HUES48 (cell line): ENCODE results near the gene TNFSF4.

Source experiments
- H3K27ac ChIP-seq: one replicate; pipeline ENCODE4 v1.7.0; 2013; ENCODE audit warnings: low read depth, low read length, inconsistent platforms
- H3K27me3 ChIP-seq: 2 replicates; pipeline ENCODE4 v1.6.1; 2013; ENCODE audit warnings: mild to moderate bottlenecking, low read length; ENCODE audit not compliant: control insufficient read depth, insufficient read depth
- H3K36me3 ChIP-seq: 2 replicates; pipeline ENCODE4 v1.6.1; 2013; ENCODE audit warnings: low read length; ENCODE audit not compliant: control insufficient read depth, insufficient read depth
- H3K4me1 ChIP-seq: 2 replicates; pipeline ENCODE4 v1.6.1; 2013; ENCODE audit warnings: mild to moderate bottlenecking, low read length; ENCODE audit not compliant: control insufficient read depth, insufficient read depth
- H3K4me3 ChIP-seq: 2 replicates; pipeline ENCODE4 v1.5.1; 2013; ENCODE audit warnings: mild to moderate bottlenecking, low read depth, low read length
- H3K9ac ChIP-seq: 2 replicates; pipeline ENCODE4 v1.6.1; 2013; ENCODE audit warnings: mild to moderate bottlenecking, low read depth, low read length, moderate library complexity
- H3K9me3 ChIP-seq: 2 replicates; pipeline ENCODE4 v1.6.1; 2013; ENCODE audit warnings: low read length; ENCODE audit not compliant: control insufficient read depth, insufficient read depth

TNFSF4 gene

GRCh38 chr1:173210283-173210682 lies 3.2 kb upstream of the TNFSF4 start:
- no peaks in the 10 kb centered on the region for H3K9me3 ChIP-seq
- peaks cover 9% of the 10 kb centered on the region; the same call in 1 of the 2 replicates for H3K4me1 ChIP-seq
- no peaks in the 10 kb centered on the region for H3K36me3 ChIP-seq
- no peak overlapping the region for H3K9ac ChIP-seq
- H3K4me3 ChIP-seq = no peak overlapping the region
- no peak overlapping the region for H3K27ac ChIP-seq
- H3K27me3 ChIP-seq = peaks cover 75% of the 10 kb centered on the region

- Histone ChIP-seq H3K9me3 (no peaks in the 10 kb centered on the region), H3K27me3 (peaks cover 70% of the 10 kb centered on the region), H3K9ac (no peak overlapping the region), H3K4me1 (peaks cover 9% of the 10 kb centered on the region; the same call in 1 of the 2 replicates), H3K4me3 (no peak overlapping the region), H3K36me3 (no peaks in the 10 kb centered on the region), H3K27ac (no peak overlapping the region)
Observed at GRCh38 chr1:173208868-173209267, 1.7 kb upstream of the TNFSF4 start.

- peaks cover 15% of the 10 kb centered on the region for H3K4me1 ChIP-seq
- H3K9me3 ChIP-seq = no peaks in the 10 kb centered on the region
- no peak overlapping the region for H3K27ac ChIP-seq
- peaks cover 66% of the 10 kb centered on the region for H3K27me3 ChIP-seq
- H3K4me3 ChIP-seq = no peak overlapping the region
- H3K9ac ChIP-seq = no peak overlapping the region
- no peaks in the 10 kb centered on the region for H3K36me3 ChIP-seq
Observed at GRCh38 chr1:173208146-173208545, 1.0 kb upstream of the TNFSF4 start.

- no peaks in the 10 kb centered on the region for H3K36me3 ChIP-seq
- no peak overlapping the region for H3K9ac ChIP-seq
- H3K4me1 ChIP-seq = peaks cover 17% of the 10 kb centered on the region
- H3K9me3 ChIP-seq = no peaks in the 10 kb centered on the region
- no peak overlapping the region for H3K27ac ChIP-seq
- no peak overlapping the region for H3K4me3 ChIP-seq
- peaks cover 39% of the 10 kb centered on the region for H3K27me3 ChIP-seq
Observed at GRCh38 chr1:173205146-173206051, 1.7 kb downstream of the TNFSF4 start.

- Histone ChIP-seq H3K9ac (no peak overlapping the region), H3K36me3 (no peaks in the 10 kb centered on the region), H3K4me3 (no peak overlapping the region), H3K27ac (no peak overlapping the region), H3K4me1 (peaks cover 13% of the 10 kb centered on the region; the same call in 1 of the 2 replicates), H3K27me3 (peaks cover 32% of the 10 kb centered on the region), H3K9me3 (no peaks in the 10 kb centered on the region)
Observed at GRCh38 chr1:173204693-173205092, 2.4 kb downstream of the TNFSF4 start.

- no peak overlapping the region for H3K27ac ChIP-seq
- no peaks in the 10 kb centered on the region for H3K9me3 ChIP-seq
- peaks cover 13% of the 10 kb centered on the region; the same call in 1 of the 2 replicates for H3K27me3 ChIP-seq
- H3K36me3 ChIP-seq = no peaks in the 10 kb centered on the region
- H3K9ac ChIP-seq = no peak overlapping the region
- peaks cover 13% of the 10 kb centered on the region; the same call in 1 of the 2 replicates for H3K4me1 ChIP-seq
- no peak overlapping the region for H3K4me3 ChIP-seq
Observed at GRCh38 chr1:173202424-173203145, 4.5 kb downstream of the TNFSF4 start.

GRCh38 chr1:173201969-173202368 lies 5.2 kb downstream of the TNFSF4 start:
- Histone ChIP-seq H3K4me3 (no peak overlapping the region), H3K9me3 (no peaks in the 10 kb centered on the region), H3K9ac (no peak overlapping the region), H3K4me1 (peaks cover 13% of the 10 kb centered on the region; the same call in 1 of the 2 replicates), H3K27me3 (peaks cover 8% of the 10 kb centered on the region; the same call in 1 of the 2 replicates), H3K27ac (no peak overlapping the region), H3K36me3 (no peaks in the 10 kb centered on the region)

GRCh38 chr1:173195596-173196088 lies 11.5 kb downstream of the TNFSF4 start:
- H3K27ac ChIP-seq = no peak overlapping the region
- H3K4me1 ChIP-seq = no peaks in the 10 kb centered on the region
- H3K36me3 ChIP-seq = no peaks in the 10 kb centered on the region
- H3K9ac ChIP-seq = no peak overlapping the region
- no peak overlapping the region for H3K4me3 ChIP-seq
- H3K27me3 ChIP-seq = no peaks in the 10 kb centered on the region
- H3K9me3 ChIP-seq = no peaks in the 10 kb centered on the region

GRCh38 chr1:173193639-173194038 lies 13.5 kb downstream of the TNFSF4 start:
- H3K4me3 ChIP-seq = no peak overlapping the region
- no peaks in the 10 kb centered on the region for H3K27me3 ChIP-seq
- no peaks in the 10 kb centered on the region for H3K9me3 ChIP-seq
- H3K36me3 ChIP-seq = no peaks in the 10 kb centered on the region
- no peak overlapping the region for H3K9ac ChIP-seq
- no peak overlapping the region for H3K27ac ChIP-seq
- H3K4me1 ChIP-seq = no peaks in the 10 kb centered on the region

- H3K4me3 ChIP-seq = no peak overlapping the region
- H3K9me3 ChIP-seq = no peaks in the 10 kb centered on the region
- no peaks in the 10 kb centered on the region for H3K27me3 ChIP-seq
- no peak overlapping the region for H3K9ac ChIP-seq
- no peaks in the 10 kb centered on the region for H3K36me3 ChIP-seq
- no peaks in the 10 kb centered on the region for H3K4me1 ChIP-seq
- no peak overlapping the region for H3K27ac ChIP-seq
Observed at GRCh38 chr1:173191011-173191705, 16.0 kb downstream of the TNFSF4 start.
